Central memory CD8-positive, alpha-beta T cell (primary cell): ENCODE measurements around the gene STAC2.
A peak's percentile ranks its signal among the peaks of the same experiment; 100 is the strongest.

ENCODE experiments used
- ATAC-seq: fragments of 150-1000 bp; cut with Tn5 transposase; replicated peaks from 2 replicates; pipeline ENCODE4 v1.10.0; 2022; ENCODE audit warnings: mild to moderate bottlenecking, moderate FRiP score, moderate number of reproducible peaks; ENCODE audit not compliant: poor library complexity, severe bottlenecking; ENCODE audit errors: extremely low read depth
- DNase-seq, 2 donors: peaks; one replicate each; pipeline ENCODE4 v3.0.0; 2021; ENCODE audit warnings: low spot score in 2 of 2
- H3K27ac Mint-ChIP-seq: one replicate; pipeline ENCODE4 v1.8.0; 2022; ENCODE audit warnings: low read depth, mild to moderate bottlenecking, moderate library complexity, mixed read lengths
- H3K27me3 Mint-ChIP-seq: one replicate; pipeline ENCODE4 v1.8.0; 2022; ENCODE audit warnings: mixed read lengths
- H3K36me3 Mint-ChIP-seq: one replicate; pipeline ENCODE4 v1.8.0; 2022; ENCODE audit warnings: mild to moderate bottlenecking, moderate library complexity, mixed read lengths; ENCODE audit not compliant: insufficient read depth
- H3K4me1 Mint-ChIP-seq: one replicate; pipeline ENCODE4 v1.8.0; 2022; ENCODE audit warnings: mixed read lengths
- H3K4me3 Mint-ChIP-seq: one replicate; pipeline ENCODE4 v1.8.0; 2022; ENCODE audit warnings: mild to moderate bottlenecking, moderate library complexity, mixed read lengths
- H3K9me3 Mint-ChIP-seq: one replicate; pipeline ENCODE4 v1.8.0; 2022; ENCODE audit warnings: mixed read lengths

Gene STAC2

GRCh38 chr17:39212841-39213480 lies 12.8 kb downstream of the STAC2 start:
- Mint-ChIP-seq H3K27ac (no peak overlapping the region), H3K4me1 (peaks cover 14% of the 10 kb centered on the region), H3K36me3 (peaks cover 3% of the 10 kb centered on the region), H3K4me3 (no peak overlapping the region), H3K27me3 (peaks cover 42% of the 10 kb centered on the region), H3K9me3 (no peaks in the 10 kb centered on the region)
- no peak for ATAC-seq
- DNase-seq, result no peak

- Mint-ChIP-seq H3K4me3 (no peak overlapping the region), H3K27ac (no peak overlapping the region)
- no peak for ATAC-seq
Observed at GRCh38 chr17:39212195-39212810, 13.4 kb downstream of the STAC2 start.

GRCh38 chr17:39210093-39210434 lies 15.7 kb downstream of the STAC2 start:
- DNase-seq, result no peak
- H3K27me3 Mint-ChIP-seq, result peaks cover 19% of the 10 kb centered on the region
- peak overlapping the region; percentile 32 for H3K27ac Mint-ChIP-seq
- no peaks in the 10 kb centered on the region for H3K9me3 Mint-ChIP-seq
- no peak for ATAC-seq
- peak overlapping the region; percentile 64 for H3K4me3 Mint-ChIP-seq
- peaks cover 4% of the 10 kb centered on the region for H3K36me3 Mint-ChIP-seq
- peaks cover 21% of the 10 kb centered on the region for H3K4me1 Mint-ChIP-seq

More at GRCh38 chr17:39212195-39212810, 13.4 kb downstream of the STAC2 start:
- Mint-ChIP-seq H3K9me3 (no peaks in the 10 kb centered on the region), H3K36me3 (peaks cover 3% of the 10 kb centered on the region), H3K27me3 (peaks cover 41% of the 10 kb centered on the region), H3K4me1 (peaks cover 15% of the 10 kb centered on the region)
- no peak for DNase-seq

- H3K4me3 Mint-ChIP-seq, result peak overlapping the region; percentile 64
Observed at GRCh38 chr17:39209317-39210092, 16.2 kb downstream of the STAC2 start.

GRCh38 chr17:39208893-39209292 lies 16.9 kb downstream of the STAC2 start:
- H3K4me3 Mint-ChIP-seq, result peak overlapping the region; percentile 64
- no peaks in the 10 kb centered on the region for H3K9me3 Mint-ChIP-seq
- DNase-seq, result no peak
- ATAC-seq, result peak; percentile 35
- H3K27ac Mint-ChIP-seq, result peak overlapping the region; percentile 78
- peaks cover 8% of the 10 kb centered on the region for H3K27me3 Mint-ChIP-seq
- peaks cover 25% of the 10 kb centered on the region for H3K4me1 Mint-ChIP-seq
- H3K36me3 Mint-ChIP-seq, result peaks cover 14% of the 10 kb centered on the region

More at GRCh38 chr17:39209317-39210092, 16.2 kb downstream of the STAC2 start:
- Mint-ChIP-seq H3K4me1 (peaks cover 21% of the 10 kb centered on the region), H3K36me3 (peaks cover 8% of the 10 kb centered on the region), H3K27ac (peak overlapping the region; percentile 78), H3K27me3 (peaks cover 13% of the 10 kb centered on the region), H3K9me3 (no peaks in the 10 kb centered on the region)
- ATAC-seq (peak; percentile 71), DNase-seq (peak; percentile 51)

- peaks cover 25% of the 10 kb centered on the region for H3K4me1 Mint-ChIP-seq
- H3K27ac Mint-ChIP-seq, result no peak overlapping the region
Observed at GRCh38 chr17:39208136-39208535, 17.6 kb downstream of the STAC2 start.

GRCh38 chr17:39205112-39205526 lies 20.6 kb downstream of the STAC2 start:
- Mint-ChIP-seq H3K4me1 (peaks cover 44% of the 10 kb centered on the region), H3K4me3 (no peak overlapping the region), H3K27me3 (no peaks in the 10 kb centered on the region), H3K9me3 (no peaks in the 10 kb centered on the region), H3K27ac (no peak overlapping the region), H3K36me3 (peaks cover 47% of the 10 kb centered on the region)
- no peak for DNase-seq
- ATAC-seq, result no peak

More at GRCh38 chr17:39208136-39208535, 17.6 kb downstream of the STAC2 start:
- no peaks in the 10 kb centered on the region for H3K9me3 Mint-ChIP-seq
- no peak for DNase-seq
- H3K4me3 Mint-ChIP-seq, result no peak overlapping the region
- H3K27me3 Mint-ChIP-seq, result peaks cover 3% of the 10 kb centered on the region
- no peak for ATAC-seq
- peaks cover 21% of the 10 kb centered on the region for H3K36me3 Mint-ChIP-seq

GRCh38 chr17:39204245-39204644 lies 21.5 kb downstream of the STAC2 start:
- no peak overlapping the region for H3K27ac Mint-ChIP-seq
- no peaks in the 10 kb centered on the region for H3K9me3 Mint-ChIP-seq
- H3K4me3 Mint-ChIP-seq, result no peak overlapping the region
- ATAC-seq (no peak), DNase-seq (no peak)
- peaks cover 46% of the 10 kb centered on the region for H3K4me1 Mint-ChIP-seq
- no peaks in the 10 kb centered on the region for H3K27me3 Mint-ChIP-seq
- H3K36me3 Mint-ChIP-seq, result peaks cover 52% of the 10 kb centered on the region

GRCh38 chr17:39200957-39201510 lies 24.7 kb downstream of the STAC2 start:
- H3K27ac Mint-ChIP-seq, result peak overlapping the region; percentile 99

GRCh38 chr17:39200070-39200879 lies 25.5 kb downstream of the STAC2 start, which contains the start of gene RPL19:
Gene RPL19 (plus strand): TSS chr17:39200283. CDS start chr17:39200345, 62 bp downstream.
- Mint-ChIP-seq H3K27ac (peak within 1 kb of the TSS; percentile 99), H3K9me3 (no peaks in the 10 kb centered on the region), H3K4me1 (peaks cover 47% of the 10 kb centered on the region), H3K27me3 (no peaks in the 10 kb centered on the region), H3K36me3 (peaks cover 54% of the 10 kb centered on the region), H3K4me3 (peak within 1 kb of the TSS; percentile 95)
- peak; percentile 79 to 81 for DNase-seq
- ATAC-seq, result peak; percentile 76

More at GRCh38 chr17:39200957-39201510, 24.7 kb downstream of the STAC2 start:
- Mint-ChIP-seq H3K4me1 (peaks cover 40% of the 10 kb centered on the region), H3K27me3 (no peaks in the 10 kb centered on the region), H3K36me3 (peaks cover 54% of the 10 kb centered on the region), H3K9me3 (no peaks in the 10 kb centered on the region), H3K4me3 (peak overlapping the region; percentile 95)
- ATAC-seq (no peak), DNase-seq (no peak)

- Mint-ChIP-seq H3K4me3 (peak overlapping the region; percentile 95), H3K27ac (peak overlapping the region; percentile 99), H3K4me1 (peaks cover 47% of the 10 kb centered on the region), H3K9me3 (no peaks in the 10 kb centered on the region), H3K27me3 (no peaks in the 10 kb centered on the region), H3K36me3 (peaks cover 50% of the 10 kb centered on the region)
- DNase-seq (peak; percentile 70 to 84), ATAC-seq (peak; percentile 74)
Observed at GRCh38 chr17:39199820-39200069, 26.0 kb downstream of the STAC2 start.

- DNase-seq (no peak), ATAC-seq (no peak)
- no peaks in the 10 kb centered on the region for H3K9me3 Mint-ChIP-seq
- peaks cover 48% of the 10 kb centered on the region for H3K4me1 Mint-ChIP-seq
- H3K27ac Mint-ChIP-seq, result no peak overlapping the region
- no peaks in the 10 kb centered on the region for H3K27me3 Mint-ChIP-seq
- H3K4me3 Mint-ChIP-seq, result peak overlapping the region; percentile 95
- H3K36me3 Mint-ChIP-seq, result peaks cover 36% of the 10 kb centered on the region
Observed at GRCh38 chr17:39198186-39198566, 27.6 kb downstream of the STAC2 start.
